Pancreas (tissue), 10 donors: Measurements from ENCODE around the gene CRAMP1. TPM values are rescaled to one million over a fixed set of nuclear protein-coding genes. Genes with fewer than 3 reads are reported as not detected.

ENCODE experiments used
- ATAC-seq, 4 donors: fragments of 200-7000 bp; cut with Tn5 transposase; one replicate each; pipeline versions ENCODE4 v1.8.0 to v1.9.1; 2020; ENCODE audit warnings: mild to moderate bottlenecking in 4 of 4, moderate library complexity in 4 of 4
- DNase-seq, 6 donors: peaks; one replicate each; pipeline ENCODE4 v3.0.0-alpha.2; 2020
- FAIRE-seq: peaks from 2 replicates; lab custom pipeline; 2012; peaks lifted over from hg19 to GRCh38; lab: Jason Lieb, UNC
- H3K27ac ChIP-seq, 4 donors: fragments of 200-600 bp; sonication (generic); 1 replicate in 3 of 4; 2 replicates in 1 of 4; pipeline versions ENCODE4 v1.5.0 to v1.8.0; 2020
- H3K27me3 ChIP-seq, 4 donors: fragments of 200-600 bp; one replicate each; pipeline ENCODE4 v1.8.0; 2021
- H3K36me3 ChIP-seq, 3 donors: fragments of 200-600 bp; sonication (generic) in 1 of 3; one replicate each; pipeline versions ENCODE4 v1.5.0 to v1.8.0; 2020 to 2021
- H3K4me1 ChIP-seq, 3 donors: fragments of 200-600 bp; one replicate each; pipeline ENCODE4 v1.8.0; 2021
- H3K4me3 ChIP-seq, 4 donors: fragments of 200-600 bp; sonication (generic) in 2 of 4; one replicate each; pipeline versions ENCODE4 v1.5.0 to v1.8.0; 2020 to 2021
- H3K9me3 ChIP-seq, 4 donors: fragments of 200-600 bp; one replicate each; pipeline ENCODE4 v1.8.0; 2021
- CTCF ChIP-seq, 4 donors: fragments of 200-600 bp; sonication (generic) in 3 of 4; IDR thresholded peaks; one replicate each; pipeline versions ENCODE4 v1.5.0 to v1.8.0; 2021; ENCODE audit warnings: antibody characterized with exemption in 4 of 4
- WGBS, 2 donors: extraction: QIAGEN DNeasy Blood & Tissue Kit; methylation state at CpG; one replicate each; pipeline ENCODE4 v1.1.7; 2013; 5-methylcytosine and 5-hydroxymethylcytosine counted together
- intact Hi-C, 3 donors: fragments of 100-400 bp; cut with DNase I; formaldehyde crosslinking; loops; one replicate each; pipeline versions ENCODE4 v1.11.1 to v1.14.2; 2022
- polyA plus RNA-seq, 2 donors: library from polyadenylated mRNA; stranded (reverse); fragments of 200-250 nt; gene quantifications; one replicate each; pipeline ENCODE4 v1.2.3, GENCODE V29; 2013
- total RNA-seq, 6 donors: library from RNA; stranded (reverse); fragmentation: NEBNext Ultra II Directional in 4 of 6; extraction: Animal tissue kit (Norgen Biotek cat#: 25700) in 4 of 6; gene quantifications; one replicate each; pipeline versions ENCODE4 v1.2.1 to v1.2.4, GENCODE V29; 2021 to 2023
- donor health status: healthy with polysubstance abuse.
- donor health status: DM: no; HTN: no; CAD: no; lungs with moderate emphysema.
- donor health status: DM: no; HTN: no; CAD: no.
- donor health status: control.
- donor health status: control.
- donor health status: Bipolar disorder and iron deficiency.
- donor health status: DM: yes; HTN: yes; CAD: no.
- donor health status: DM: no; HTN: no; CAD: no.
- donor health status: DM: no; HTN: no; CAD: no.
- donor health status: DM: yes; HTN: yes; CAD: no.

CRAMP1 gene
- total and polyA plus RNA-seq, 8 donors: 4.6 to 16.2 (median 7.2) TPM

DNA sequence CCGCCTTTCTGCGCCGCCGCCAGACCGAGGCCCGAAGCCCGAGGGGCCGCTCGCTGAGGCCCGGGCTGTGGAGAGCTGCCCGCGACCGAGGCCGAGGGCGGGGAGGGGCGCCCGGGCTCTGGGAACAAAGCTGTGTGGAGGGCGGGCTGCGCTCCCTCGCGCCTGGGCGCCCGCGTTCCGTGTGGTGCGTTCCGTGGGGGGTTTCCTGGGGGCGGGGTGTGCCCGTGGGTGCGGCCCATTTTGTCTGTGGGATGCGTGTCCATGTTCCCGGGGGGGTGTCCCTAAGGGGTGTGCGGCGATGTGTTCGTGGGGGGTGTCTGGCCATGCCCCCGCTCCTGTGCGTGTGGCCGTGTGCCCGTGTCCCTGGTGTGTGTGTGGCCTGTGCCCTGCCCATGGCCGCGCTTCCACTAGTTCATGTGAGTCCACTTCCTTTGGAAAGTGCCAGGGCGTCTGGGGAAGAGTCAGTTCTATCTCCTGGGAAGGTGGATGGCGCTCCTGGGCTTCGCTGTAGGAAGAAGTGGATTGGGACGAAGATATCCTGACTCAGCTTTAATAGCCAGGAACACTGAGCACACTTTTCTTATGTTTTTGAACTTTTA, 66.4 kb downstream of the CRAMP1 start:
- Histone ChIP-seq H3K36me3 (peaks cover 0 to 4% (median 3%) of the 10 kb centered on the region in 3 donors), H3K4me1 (peaks cover 0 to 12% (median 4%) of the 10 kb centered on the region in 3 donors), H3K9me3 (no peaks in the 10 kb centered on the region), H3K27me3 (no peaks in the 10 kb centered on the region), H3K4me3 (peak overlapping the region; percentile 65 to 98 (median 83)), H3K27ac (peak overlapping the region; percentile 70 to 82 (median 70))
- TF ChIP-seq CTCF (IDR thresholded peaks at IDR 0.05): no peak
- DNase-seq (peak in 5 of 6 donors; percentile 35 to 84 (median 44)), ATAC-seq (peak; percentile 32 to 39 (median 36)), FAIRE-seq (no peak)
- 0 to 1% methylated on average over 43 to 45 of the region's 45 CpGs for WGBS, 2 donors
- intact Hi-C loops: no loop called here

DNA sequence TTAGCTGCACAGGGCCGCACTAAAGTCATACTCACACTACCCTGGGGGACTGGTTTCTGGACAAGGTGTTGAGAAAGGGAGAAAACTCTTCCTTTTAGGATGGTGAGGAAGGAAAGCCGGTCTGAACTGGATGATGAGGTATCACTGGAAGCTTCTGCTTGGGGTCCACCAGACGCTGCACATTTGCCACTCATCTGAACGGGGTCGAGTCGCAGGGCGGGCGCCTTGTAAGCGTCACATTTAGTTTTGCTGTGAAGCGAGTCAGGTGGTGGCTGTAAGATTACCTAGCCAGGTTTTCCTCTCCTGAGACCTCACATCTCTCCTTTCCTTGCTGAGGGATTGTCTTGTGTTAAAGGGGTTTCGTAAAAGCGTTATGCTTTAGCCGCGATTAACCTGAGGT, 68.2 kb downstream of the CRAMP1 start:
- Histone ChIP-seq H3K4me1 (peaks cover 0 to 12% (median 4%) of the 10 kb centered on the region in 3 donors), H3K9me3 (no peaks in the 10 kb centered on the region), H3K4me3 (no peak overlapping the region), H3K36me3 (peaks cover 0 to 8% (median 0%) of the 10 kb centered on the region in 3 donors), H3K27me3 (no peaks in the 10 kb centered on the region), H3K27ac (no peak overlapping the region)
- DNase-seq (no peak), FAIRE-seq (no peak), ATAC-seq (no peak)
- intact Hi-C loops: no loop called here
- WGBS, 2 donors: 88 to 91% methylated on average over 14 of the region's 14 CpGs
- no peak for TF ChIP-seq CTCF (IDR thresholded peaks at IDR 0.05)

DNA sequence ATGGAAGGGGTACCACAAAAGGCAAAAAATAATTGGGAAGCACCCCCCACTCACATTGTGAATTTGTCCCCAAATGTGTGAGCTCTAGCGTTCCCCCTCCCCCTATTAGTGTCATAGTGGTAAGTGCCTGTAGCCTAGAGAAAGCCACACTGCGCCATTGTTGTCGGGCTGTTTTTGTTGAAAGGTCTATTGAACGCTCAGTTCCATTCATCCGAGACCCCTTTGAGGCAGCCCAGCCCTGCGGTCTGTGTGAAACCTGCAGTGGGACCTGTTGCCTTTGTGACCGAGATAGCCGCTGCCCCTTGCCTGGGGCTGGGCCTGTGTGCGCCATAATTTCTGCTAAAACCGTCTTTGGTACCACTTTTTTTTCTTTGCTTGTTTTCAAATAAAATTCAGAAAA, 68.9 kb downstream of the CRAMP1 start:
- WGBS, 2 donors: 94 to 96% methylated on average over 10 of the region's 10 CpGs
- H3K27ac ChIP-seq: no peak overlapping the region
- H3K4me3 ChIP-seq: no peak overlapping the region
- intact Hi-C loops: no loop called here
- DNase-seq: no peak
- H3K36me3 ChIP-seq: peaks cover 0 to 11% (median 0%) of the 10 kb centered on the region in 3 donors
- no peak for ATAC-seq
- no peaks in the 10 kb centered on the region for H3K9me3 ChIP-seq
- no peak for TF ChIP-seq CTCF (IDR thresholded peaks at IDR 0.05)
- H3K4me1 ChIP-seq: peaks cover 0 to 12% (median 4%) of the 10 kb centered on the region in 3 donors
- no peak for FAIRE-seq
- no peaks in the 10 kb centered on the region for H3K27me3 ChIP-seq

DNA sequence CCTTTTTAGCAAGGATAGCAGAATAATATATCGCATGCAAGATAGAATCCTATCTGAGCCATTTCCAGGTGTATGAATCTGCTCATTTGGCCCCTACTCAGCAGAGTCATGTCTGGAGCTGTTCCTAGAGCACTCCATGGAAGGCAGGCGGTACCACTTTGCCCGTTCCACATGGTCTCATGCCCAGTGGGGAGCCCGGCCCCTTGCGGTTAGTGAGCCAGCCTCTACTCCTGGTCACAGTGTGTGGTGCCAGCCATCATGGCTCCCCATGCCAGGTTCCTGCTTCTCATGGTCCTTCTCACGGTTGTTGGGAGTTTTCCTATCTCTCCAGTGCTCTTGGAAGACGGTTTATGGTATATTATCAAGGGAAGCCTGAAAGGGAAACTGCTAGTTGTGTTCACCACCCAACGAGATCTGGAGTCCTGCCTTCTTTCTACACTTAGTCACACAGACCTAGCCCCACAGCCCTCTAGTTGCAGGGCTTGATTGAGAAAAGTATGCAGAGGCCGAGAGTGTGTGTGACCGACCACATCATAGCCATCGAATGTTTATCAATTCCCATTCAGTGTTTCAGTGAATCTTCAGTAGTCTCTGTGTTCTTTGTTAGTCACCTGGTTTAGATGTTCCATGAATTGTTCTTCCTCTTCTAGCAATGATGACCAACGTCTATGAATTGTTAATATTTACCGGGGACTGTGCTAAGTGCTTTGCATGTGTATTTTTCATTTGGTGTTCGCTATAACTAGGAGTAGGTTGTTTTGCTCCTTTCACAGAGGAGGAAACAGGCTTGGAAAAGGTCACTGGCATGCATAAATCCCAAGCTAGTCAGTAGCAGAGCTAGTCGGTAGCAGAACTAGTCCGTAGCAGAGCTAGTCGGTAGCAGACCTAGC, 75.5 kb downstream of the CRAMP1 start:
- ATAC-seq (peak in 3 of 4 donors; percentile 5 to 42 (median 28)), DNase-seq (no peak), FAIRE-seq (no peak)
- no peak overlapping the region for H3K4me3 ChIP-seq
- WGBS, 2 donors: 79 to 81% methylated on average over 17 of the region's 17 CpGs
- peaks cover 0 to 31% (median 2%) of the 10 kb centered on the region in 3 donors for H3K36me3 ChIP-seq
- no peaks in the 10 kb centered on the region for H3K27me3 ChIP-seq
- peaks cover 0 to 7% (median 0%) of the 10 kb centered on the region in 3 donors for H3K4me1 ChIP-seq
- TF ChIP-seq CTCF (IDR thresholded peaks at IDR 0.05): no peak
- peak overlapping the region; percentile 33 to 76 (median 70) for H3K27ac ChIP-seq
- H3K9me3 ChIP-seq: no peaks in the 10 kb centered on the region
- intact Hi-C loops: no loop called here
